Astrocyte of the spinal cord (primary cell): ENCODE results near the gene ATP2A3.

ENCODE experiments used
- DNase-seq: peaks from one replicate; pipeline ENCODE4 v3.0.0; 2011; ENCODE audit warnings: low read depth, low spot score
- H3K4me3 ChIP-seq: 2 replicates; pipeline ENCODE4 v1.5.1; 2011; ENCODE audit warnings: low read depth, mild to moderate bottlenecking, low read length, moderate library complexity
- CTCF ChIP-seq: IDR thresholded peaks from 2 replicates; pipeline ENCODE4 v1.5.1; 2012; ENCODE audit warnings: low read depth, mild to moderate bottlenecking, low read length, inconsistent platforms
- in situ Hi-C: cut with HindIII; loops from 2 replicates; pipeline ENCODE4 v1.10.0; 2017; ENCODE audit warnings: low sequenced_read_pairs

Gene ATP2A3

GRCh38 chr17:3905017-3905520 lies 59.2 kb downstream of the ATP2A3 start:
- in situ Hi-C loops, result no loop called here
- DNase-seq, result no peak
- TF ChIP-seq CTCF, result no peak
- no peak overlapping the region for H3K4me3 ChIP-seq

GRCh38 chr17:3904501-3904900 lies 59.7 kb downstream of the ATP2A3 start:
- in situ Hi-C loops, result no loop called here
- no peak overlapping the region for H3K4me3 ChIP-seq
- no peak for TF ChIP-seq CTCF
- no peak for DNase-seq

- in situ Hi-C loops, result no loop called here
- no peak for TF ChIP-seq CTCF
- no peak overlapping the region for H3K4me3 ChIP-seq
- DNase-seq, result no peak
These were observed 60.4 kb downstream of the ATP2A3 start for GRCh38 chr17:3903881-3904290.

GRCh38 chr17:3903051-3903825 lies 61.0 kb downstream of the ATP2A3 start:
- no peak for TF ChIP-seq CTCF
- no peak overlapping the region for H3K4me3 ChIP-seq
- DNase-seq, result no peak
- in situ Hi-C loops, result no loop called here

- no peak overlapping the region for H3K4me3 ChIP-seq
- no peak for TF ChIP-seq CTCF
- no peak for DNase-seq
- in situ Hi-C loops, result no loop called here
These were observed 63.6 kb downstream of the ATP2A3 start for GRCh38 chr17:3900646-3901045.

GRCh38 chr17:3897731-3898130 lies 66.5 kb downstream of the ATP2A3 start:
- no peak for DNase-seq
- no peak for TF ChIP-seq CTCF
- no peak overlapping the region for H3K4me3 ChIP-seq
- in situ Hi-C loops, result no loop called here
